ENCODE results near the gene BEGAIN. TPM values are rescaled to one million over a fixed set of nuclear protein-coding genes. Genes with fewer than 3 reads are reported as not detected.

Gene BEGAIN
- total and polyA plus RNA-seq, 2 donors (not counting 3 experiments of a cell fraction or from before 2014, with no cell fraction given): 0.49 TPM; not detected in 1

GRCh38 chr14:100567009-100567876 is 20.0 kb downstream of the BEGAIN start:
- Histone ChIP-seq H2AFZ (ENCODE audit: low read depth, low read length) (no peak overlapping the region), H3K4me1 (ENCODE audit: control insufficient read depth, extremely low read depth, insufficient read depth, low read length) (peaks cover 2% of the 10 kb centered on the region), H3K4me3 (replicated peaks in 1 of 3; ENCODE audit: insufficient read depth in 1 of 3, low read depth in 1 of 3, low read length in 3 of 3) (no peak overlapping the region), H4K20me1 (replicated peaks; ENCODE audit: control insufficient read depth, extremely low read depth, insufficient read depth, low read length) (no peaks in the 10 kb centered on the region), H3K4me2 (ENCODE audit: insufficient read depth, low read length) (no peak overlapping the region), H3K36me3 (ENCODE audit: control insufficient read depth in 2 of 2, extremely low read depth in 1 of 2, insufficient read depth in 2 of 2, low read length in 2 of 2) (no peaks in the 10 kb centered on the region), H3K9me3 (replicated peaks; ENCODE audit: control insufficient read depth, insufficient read depth, low read length) (no peaks in the 10 kb centered on the region), H3K27ac (ENCODE audit: insufficient read depth, low read depth, low read length) (no peak overlapping the region), H3K9me1 (replicated peaks; ENCODE audit: control insufficient read depth, extremely low read depth, insufficient read depth, low read length) (no peaks in the 10 kb centered on the region), H3K9ac (replicated peaks; ENCODE audit: extremely low read depth, insufficient read depth, low read length) (no peak overlapping the region), H3K79me2 (ENCODE audit: control insufficient read depth, insufficient read depth, low read length) (no peaks in the 10 kb centered on the region), H3K27me3 (ENCODE audit: control insufficient read depth in 2 of 2, insufficient read depth in 2 of 2, low read length in 2 of 2) (peaks cover 28 to 32% of the 10 kb centered on the region in 2 experiments)
- CTCF ChIA-PET: no interaction called here
- intact Hi-C loops (cut with micrococcal nuclease) (no loop called here), dilution Hi-C loops (cut with MboI; ENCODE audit: extremely low pct_ligation_motif_present, low sequenced_read_pairs) (no loop called here)
- DNase-seq (ENCODE audit: low read depth, low spot score): no peak
- no TSS peak for BruUV-seq (replicated peaks)
- POLR2A ChIA-PET: no interaction called here
- no peak for FAIRE-seq
- no peak for TF ChIP-seq MAX (IDR thresholded peaks at IDR 0.05; ENCODE audit: insufficient read depth, insufficient read length)
- no peak for TF ChIP-seq GATA2 (IDR thresholded peaks at IDR 0.05; ENCODE audit: insufficient read depth, insufficient read length, low read depth, low read length)
- TF ChIP-seq POLR2AphosphoS5 (IDR thresholded peaks at IDR 0.05; ENCODE audit: insufficient read depth, low read depth, low read length): no peak
- TF ChIP-seq POLR2A (IDR thresholded peaks at IDR 0.05; ENCODE audit: low read depth, low read length): no peak
- no peak for TF ChIP-seq EZH2 (IDR thresholded peaks at IDR 0.05; ENCODE audit: borderline replicate concordance, low read depth, low read length, severe bottlenecking)
- no peak for TF ChIP-seq CTCF (IDR thresholded peaks at IDR 0.05; ENCODE audit: extremely low read depth in 1 of 2, insufficient read depth in 1 of 2, low read depth in 1 of 2, low read length in 2 of 2)
- TF ChIP-seq MYC (IDR thresholded peaks at IDR 0.05; ENCODE audit: low read depth, low read length): no peak
- TF ChIP-seq JUN (IDR thresholded peaks at IDR 0.05; ENCODE audit: borderline replicate concordance, insufficient read depth, insufficient read length, low read depth): no peak
- TF ChIP-seq FOS (IDR thresholded peaks at IDR 0.05; ENCODE audit: borderline replicate concordance, insufficient read depth, low read length): no peak
